GM23338 (cell line): Measurements from ENCODE around the gene RIOK2.

Experiments used
- CTCF ChIP-seq, 2 experiments: fragments of 200-600 bp in 1 of 2; sonication (generic) in 1 of 2; conservative IDR thresholded peaks; 2 replicates each; pipeline versions ENCODE4 v1.5.1 to v1.6.1; 2016 to 2017; ENCODE audit warnings: antibody characterized with exemption in 2 of 2, low read depth in 2 of 2, mild to moderate bottlenecking in 2 of 2, moderate library complexity in 1 of 2
- ETS1 ChIP-seq: IDR thresholded peaks from 2 replicates; pipeline ENCODE4 v1.6.1; 2016; ENCODE audit warnings: antibody characterized with exemption
- EZH2 ChIP-seq: fragments of 200-600 bp; sonication (generic); IDR thresholded peaks from one replicate; pipeline ENCODE4 v1.8.0; 2017; ENCODE audit warnings: antibody characterized with exemption, mild to moderate bottlenecking, low read depth; ENCODE audit not compliant: unreplicated experiment
- ZNF331 ChIP-seq: fragments of 250-450 bp; sonication (Bioruptor Pico); IDR thresholded peaks from 2 replicates; pipeline ENCODE4 v1.5.0; 2020; ENCODE audit warnings: low read depth, mild to moderate bottlenecking, moderate library complexity

- TF ChIP-seq ETS1 (no peak), CTCF (conservative IDR thresholded peaks at IDR 0.05; ENCODE audit: low read depth in 2 of 2) (no peak), EZH2 (no peak), ZNF331 (CRISPR knock-in tag) (no peak)
Measured at GRCh38 chr5:97131139-97131710, 51.8 kb downstream of the RIOK2 start.
